ENCODE results near the gene TSKU.

- TF ChIP-seq EZH2 (IDR thresholded peaks at IDR 0.05; ENCODE audit: low read length, missing control alignments) (no peak), CTCF (conservative IDR thresholded peaks at IDR 0.05 in 1 of 2, IDR thresholded peaks at IDR 0.05 in 1 of 2; ENCODE audit: low read depth in 1 of 2, low read length in 2 of 2) (no peak)
Measured at GRCh38 chr11:76773921-76774361, 9.2 kb upstream of the TSKU start.
